HG02973 (cell line): Measurements from ENCODE around the gene C15orf39.
"Not testable (repeated sequence)": the region's sequence is repeated elsewhere in the genome, so short reads cannot be mapped to it uniquely, and the experiment has no call there.

Experiments used
- ATAC-seq: cut with Tn5 transposase; IDR thresholded peaks from one replicate; pipeline ENCODE4 v1.9.1; 2021; ENCODE audit warnings: moderate library complexity; ENCODE audit not compliant: unreplicated experiment

The C15orf39 gene

DNA sequence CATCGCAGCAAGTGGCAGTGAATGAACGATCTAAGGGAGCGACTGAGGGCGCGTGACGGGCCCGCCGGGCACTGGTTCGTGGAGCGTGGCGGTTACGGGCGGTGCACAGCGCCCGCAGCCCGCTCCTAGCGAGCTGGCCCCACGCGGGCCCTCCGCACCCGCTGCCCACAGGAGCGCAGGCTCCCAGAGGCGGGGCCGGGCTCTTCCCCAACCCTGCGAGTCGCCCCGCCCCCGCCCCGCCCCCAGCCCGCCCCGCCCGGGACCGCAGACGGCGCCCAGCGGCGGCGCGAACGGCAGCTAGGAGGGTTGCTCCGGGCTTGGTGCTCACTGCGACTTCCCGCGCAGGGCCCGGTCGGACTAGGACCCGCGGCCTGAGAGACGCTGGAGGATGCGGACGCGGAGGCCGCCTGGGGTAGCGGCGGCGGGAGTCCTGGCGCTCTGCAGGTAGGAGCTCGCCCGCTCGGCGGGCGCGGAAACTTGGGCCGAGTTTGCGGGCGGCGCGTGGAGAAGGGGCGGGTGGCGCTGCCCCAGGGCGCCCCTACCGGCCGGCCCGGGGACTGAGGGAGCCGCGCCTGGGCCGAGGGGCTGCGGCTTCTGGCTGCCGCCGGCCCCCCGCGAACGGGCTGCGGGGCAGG, at the start of gene C15orf39:
C15orf39 (plus strand) TSS at position 267 of the 635 bp plus-strand sequence. CDS start 4,167 bp downstream, outside the sequence.
- peak; percentile 39 for ATAC-seq

DNA sequence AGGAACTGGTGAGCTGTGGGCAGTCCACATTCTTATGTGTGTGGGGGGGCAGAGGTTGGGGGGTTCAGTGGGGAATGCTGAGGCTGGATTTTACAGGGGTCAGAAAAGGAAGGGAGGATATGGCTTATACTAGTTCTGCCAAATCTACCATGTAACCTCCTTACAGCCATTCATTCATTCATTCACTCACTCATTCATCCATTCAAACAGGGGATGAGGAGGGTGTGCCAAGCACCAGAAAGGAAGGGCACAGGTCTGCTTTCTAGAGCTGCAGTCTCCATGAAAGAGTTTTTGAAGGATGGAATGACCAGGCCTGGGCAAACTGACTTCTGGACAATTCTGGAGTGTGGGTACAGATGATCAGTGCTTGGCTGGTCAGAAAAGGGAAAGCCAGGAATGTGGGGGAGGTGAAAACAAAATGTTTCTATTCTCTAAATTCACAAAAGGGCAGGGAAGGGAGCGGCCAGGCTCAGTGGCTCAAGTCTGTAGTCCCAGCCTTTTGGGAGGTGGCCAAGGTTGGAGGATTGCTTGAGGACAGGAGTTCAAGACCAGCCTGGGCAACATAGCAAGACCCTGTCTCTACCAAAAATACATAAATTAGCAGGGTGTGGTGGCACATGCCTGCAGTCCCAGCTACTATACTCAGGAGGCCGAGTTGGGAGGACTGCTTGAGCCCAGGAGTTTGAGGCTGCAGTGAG, 49.2 kb upstream of the C15orf39 start:
- no peak for ATAC-seq

GRCh38 chr15:75153087-75153486, 48.6 kb upstream of the C15orf39 start:
- no peak for ATAC-seq

- ATAC-seq = no peak
These were observed 48.0 kb upstream of the C15orf39 start for GRCh38 chr15:75153565-75154276.

DNA sequence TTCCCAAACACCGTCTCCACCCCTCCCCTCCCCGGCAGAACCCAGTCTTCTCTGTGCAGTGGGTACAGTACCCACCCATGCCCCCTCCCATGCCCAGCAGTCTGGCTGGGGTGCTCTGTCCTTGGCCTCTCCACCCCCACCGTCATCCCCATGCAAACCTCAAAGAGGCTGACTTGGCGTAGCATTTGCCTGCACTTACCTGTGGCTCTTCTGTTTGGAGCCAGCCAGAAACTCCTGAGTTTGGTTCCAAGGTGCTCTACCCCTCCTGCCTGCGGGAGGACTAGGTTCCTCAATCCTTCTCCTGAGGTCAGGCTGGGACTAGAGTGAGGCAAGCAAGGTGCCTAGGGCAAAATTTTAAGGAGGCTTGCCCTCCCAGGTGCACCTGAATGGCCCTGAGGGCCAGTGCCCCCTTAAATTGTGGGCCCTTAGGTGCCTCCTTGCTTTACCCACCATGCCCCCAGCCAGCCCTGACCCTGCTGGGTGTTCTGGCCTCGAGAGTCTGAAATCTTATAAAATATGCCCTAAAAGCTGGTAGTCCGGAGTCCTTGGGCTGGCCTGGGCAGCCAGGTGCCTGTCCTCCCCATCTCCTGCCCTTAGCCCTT, 47.1 kb upstream of the C15orf39 start:
- no peak for ATAC-seq

GRCh38 chr15:75156326-75157215, 45.1 kb upstream of the C15orf39 start:
- ATAC-seq = no peak

- no peak for ATAC-seq
These were observed 43.3 kb upstream of the C15orf39 start for GRCh38 chr15:75158402-75158801.

- ATAC-seq = no peak
These were observed 42.4 kb upstream of the C15orf39 start for GRCh38 chr15:75159244-75159643.

GRCh38 chr15:75161106-75161916, 40.4 kb upstream of the C15orf39 start:
- ATAC-seq = no peak

- no peak for ATAC-seq
These were observed 39.7 kb upstream of the C15orf39 start for GRCh38 chr15:75161917-75162414.

DNA sequence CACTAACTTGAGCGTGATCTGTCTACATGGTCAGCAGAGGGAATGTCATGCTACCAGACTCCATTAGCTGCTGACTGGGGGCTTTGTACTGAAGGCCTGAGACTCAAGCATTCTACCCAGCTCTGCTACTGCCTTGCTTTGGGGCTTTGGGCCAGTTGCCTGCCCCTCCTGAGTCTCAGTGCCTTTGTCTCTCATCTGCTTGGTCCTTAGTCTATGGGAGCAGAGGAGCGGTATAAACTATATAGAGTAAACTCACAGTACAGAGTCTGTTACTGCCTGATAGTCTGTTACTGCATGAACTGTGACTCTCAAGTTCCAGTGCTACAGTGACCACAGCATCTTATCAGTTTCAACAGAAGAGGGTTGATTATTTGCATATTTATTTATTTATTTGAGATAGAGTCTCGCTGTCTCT, 38.5 kb upstream of the C15orf39 start:
- ATAC-seq = no peak

DNA sequence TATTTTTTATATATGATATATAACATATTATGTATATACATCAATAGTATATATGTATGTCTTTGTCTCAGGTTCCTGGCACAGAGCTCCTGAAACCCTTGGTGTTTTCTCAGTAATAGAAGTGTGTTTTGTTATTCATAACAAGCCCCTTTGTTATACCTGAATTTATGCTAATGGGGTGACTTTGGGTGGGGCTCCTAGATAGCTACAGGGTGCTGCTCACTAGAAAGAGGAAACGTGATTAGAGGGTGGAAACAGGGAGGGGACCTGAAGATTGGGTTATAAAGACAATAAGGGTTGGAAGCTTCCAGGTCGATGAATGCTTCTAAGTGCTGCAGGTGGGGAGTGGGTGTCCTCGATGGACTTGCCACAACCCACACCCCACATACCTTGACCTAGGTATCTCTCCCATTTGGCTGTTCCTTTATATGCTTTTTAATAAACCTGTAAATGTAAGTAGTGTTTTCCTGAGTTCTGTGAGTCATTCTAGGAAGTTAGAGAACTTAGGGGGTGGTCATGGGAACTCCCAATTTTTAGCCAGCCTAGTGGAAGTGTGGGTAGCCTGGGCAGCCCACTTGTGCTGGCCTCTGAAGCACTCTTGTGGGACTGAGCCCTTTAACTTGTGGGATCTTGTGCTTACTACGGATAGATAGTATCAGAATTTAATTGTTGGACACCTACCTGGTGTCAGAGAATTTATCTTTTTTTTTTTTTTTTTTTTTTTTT, 36.9 kb upstream of the C15orf39 start:
- no peak for ATAC-seq

DNA sequence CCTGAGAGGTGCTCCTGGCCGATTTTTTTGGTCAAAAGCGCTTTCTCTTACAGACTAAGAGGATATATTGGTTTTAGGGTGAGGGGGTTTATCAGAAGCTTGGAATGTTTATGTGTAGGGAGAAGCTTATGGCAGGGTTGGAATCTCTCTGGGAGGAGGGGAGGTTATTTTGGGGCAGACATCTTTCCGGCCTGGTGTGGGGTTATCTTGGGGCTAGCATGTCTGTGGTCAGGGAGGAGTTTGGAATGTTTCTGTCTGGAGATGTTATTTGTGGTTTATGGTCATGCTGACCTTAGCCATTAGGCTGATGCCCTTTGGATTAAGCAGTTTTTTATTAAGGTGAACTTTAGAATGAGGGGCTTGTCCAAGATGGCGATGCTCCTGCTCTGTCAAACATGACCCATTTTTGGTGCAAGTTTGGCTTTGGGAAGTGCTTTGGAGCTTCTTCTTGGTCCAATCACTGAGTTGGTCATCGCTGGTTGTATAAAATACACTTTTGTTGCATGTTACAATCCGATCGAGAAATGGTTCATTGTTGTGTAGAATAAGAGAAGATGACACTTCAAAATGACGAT, 35.1 kb upstream of the C15orf39 start:
- ATAC-seq = not testable (repeated sequence)

- ATAC-seq = no peak
These were observed 33.9 kb upstream of the C15orf39 start for GRCh38 chr15:75167588-75168350.

DNA sequence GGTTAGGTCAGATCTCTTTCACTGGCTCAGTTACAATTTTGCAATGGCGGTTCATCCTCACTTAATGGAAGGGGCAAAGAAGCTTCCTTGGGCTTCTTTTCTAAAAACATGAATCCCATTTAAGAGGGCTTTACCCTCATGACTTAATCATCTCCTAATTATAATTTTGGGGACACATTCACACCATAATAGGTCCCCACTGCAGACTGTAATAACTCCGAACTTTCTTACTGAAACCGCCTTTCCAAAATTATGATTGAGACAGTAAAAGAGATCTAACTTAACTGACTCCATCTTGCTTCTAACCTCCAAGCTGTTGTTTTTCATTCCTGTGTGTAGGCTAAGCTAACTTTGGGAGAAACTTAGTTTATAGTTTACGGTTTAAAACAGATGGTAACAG, 33.3 kb upstream of the C15orf39 start:
- ATAC-seq = no peak

DNA sequence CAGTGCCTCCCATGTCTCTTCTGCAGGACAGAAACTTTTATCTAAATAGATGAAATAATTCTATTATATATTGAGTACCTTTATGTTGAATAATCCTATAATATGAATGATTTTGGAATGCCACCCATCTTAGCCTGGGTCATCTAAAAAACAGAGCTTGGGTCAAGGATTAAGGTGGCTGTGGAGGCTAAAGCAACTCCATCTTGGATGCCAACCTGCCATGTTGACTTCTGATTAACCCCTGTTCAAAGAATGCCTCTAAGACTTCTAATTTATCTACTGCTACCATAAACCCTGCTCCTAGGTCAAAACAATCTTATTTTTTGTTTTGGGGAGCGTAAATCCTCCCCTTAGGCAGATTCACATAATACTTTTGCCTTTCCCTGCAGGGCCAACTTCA, 31.5 kb upstream of the C15orf39 start:
- no peak for ATAC-seq

- ATAC-seq = no peak
These were observed 30.9 kb upstream of the C15orf39 start for GRCh38 chr15:75170711-75171341.
